Activated naive CD4-positive, alpha-beta T cell treated with Interleukin-2 at 50 U/mL for 16 hours (primary cell): Measurements from ENCODE around the gene RNF34.

Experiments
- DNase-seq: peaks from one replicate; pipeline ENCODE4 v3.0.0-alpha.2; 2020

Gene RNF34

DNA sequence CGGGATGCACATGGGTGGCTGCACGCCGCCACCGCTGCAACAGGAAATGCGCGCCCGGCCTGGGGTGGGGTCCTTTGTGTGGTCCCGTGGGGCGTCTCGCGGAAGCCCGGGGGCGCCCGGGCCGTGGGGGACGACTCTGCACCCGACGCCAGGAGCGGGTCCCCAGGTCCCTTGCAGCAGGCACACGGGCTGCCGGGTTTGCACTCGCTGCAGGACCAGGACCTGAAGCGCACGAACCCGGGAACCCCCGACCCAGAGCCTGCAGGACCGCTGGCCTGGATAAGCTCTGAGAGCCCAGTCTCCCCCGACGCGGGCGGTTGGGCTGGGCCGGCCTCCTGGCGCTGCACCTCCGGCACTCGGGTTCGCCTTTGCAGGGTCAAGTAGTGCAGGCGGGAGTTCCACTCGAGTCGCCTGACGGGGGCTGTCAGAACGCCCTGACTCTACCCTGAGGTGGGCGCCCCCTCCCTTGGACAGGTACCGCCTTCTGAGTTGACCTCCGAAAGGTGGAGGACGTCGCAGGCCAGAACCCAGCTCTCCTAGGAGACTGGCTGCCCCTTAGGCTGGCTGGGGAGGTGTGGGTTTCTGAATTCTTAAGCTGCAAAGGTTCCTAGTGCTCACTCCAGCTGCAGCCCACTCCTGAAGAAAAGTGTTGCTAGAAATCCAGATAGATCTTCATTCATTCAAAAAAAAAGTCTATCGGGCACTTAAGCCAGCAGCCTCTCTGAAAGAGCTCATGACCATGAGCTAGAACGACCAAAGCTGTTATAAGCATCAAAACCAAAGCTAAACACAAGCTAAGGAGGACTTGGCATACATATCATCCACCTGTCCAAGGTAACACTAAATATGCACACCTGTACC is 68.0 kb downstream of the RNF34 start:
- DNase-seq: no peak

DNA sequence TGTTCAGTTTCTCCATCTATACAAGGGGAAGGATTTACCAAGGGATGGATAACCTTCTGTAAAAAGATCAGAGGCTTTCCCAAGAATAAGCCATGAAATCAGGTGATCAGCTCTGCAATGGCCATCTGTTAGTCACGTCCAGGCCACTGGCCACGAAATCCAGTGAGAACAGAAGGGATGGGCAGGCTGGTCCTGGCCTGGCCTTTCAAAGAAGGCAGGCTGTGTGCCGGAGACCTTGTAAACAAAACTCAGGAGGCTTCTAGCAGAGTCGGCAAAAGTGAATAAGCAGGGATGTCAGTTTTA is 68.5 kb downstream of the RNF34 start:
- DNase-seq: no peak

DNA sequence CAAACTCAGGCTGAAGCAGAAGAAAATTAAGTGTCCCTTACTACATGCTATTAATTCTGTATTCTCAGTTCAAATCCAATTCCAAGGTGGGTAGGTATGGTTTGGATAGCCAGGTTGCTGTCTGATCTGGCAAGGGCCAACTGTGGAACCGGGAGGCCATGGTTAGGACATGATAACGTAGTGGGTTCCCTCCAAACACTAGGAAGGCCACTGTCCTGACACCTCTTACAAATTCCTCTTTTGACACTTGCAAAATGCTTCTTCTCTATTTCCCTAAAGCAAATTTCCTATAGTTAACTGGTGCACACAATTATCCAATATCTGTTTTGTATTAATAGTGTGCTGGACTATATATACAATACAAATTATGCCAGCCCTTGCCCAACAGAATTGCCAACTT is 70.8 kb downstream of the RNF34 start:
- DNase-seq: no peak

DNA sequence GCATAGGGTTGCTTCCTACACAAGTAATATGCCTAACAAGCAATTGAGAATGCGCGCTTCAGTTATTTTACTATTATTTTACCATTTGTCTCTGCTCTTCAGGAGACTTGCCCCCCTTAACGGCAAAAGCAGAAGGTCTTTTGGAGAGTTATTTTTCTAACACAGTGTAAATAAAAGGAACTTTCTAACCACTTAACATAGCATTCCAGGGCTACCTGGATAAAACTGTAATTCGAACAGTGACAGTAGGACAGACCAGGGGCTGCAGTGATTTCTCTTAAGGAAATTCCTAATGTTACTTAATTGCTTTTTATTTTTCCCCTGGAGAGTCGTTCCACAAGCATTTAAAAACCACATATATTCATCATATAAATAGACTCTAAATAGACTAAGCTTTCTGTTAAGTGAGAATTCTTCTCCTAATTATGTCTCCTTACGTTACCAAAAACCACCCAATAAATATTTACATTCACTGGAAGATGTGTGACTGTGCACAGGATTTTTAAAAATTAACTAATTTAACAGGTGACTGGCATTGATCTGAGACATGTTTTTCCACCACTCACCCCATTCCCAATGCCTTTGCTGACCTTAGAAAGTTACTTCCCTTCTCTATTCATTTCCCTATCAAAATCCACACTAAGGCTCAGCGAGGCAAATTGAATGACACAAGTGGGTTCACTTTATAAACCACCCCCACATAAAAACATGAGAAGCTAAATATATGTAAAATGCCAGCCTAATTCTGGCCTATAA is 72.4 kb downstream of the RNF34 start:
- no peak for DNase-seq
